WTC11 (cell line): Measurements from ENCODE around the gene CRNKL1. TPM values are rescaled to one million over a fixed set of nuclear protein-coding genes. Genes with fewer than 3 reads are reported as not detected.
A peak's percentile ranks its signal among the peaks of the same experiment; 100 is the strongest.

Experiments used
- ATF2 ChIP-seq: sonication (generic); formaldehyde crosslinking; IDR thresholded peaks from 2 replicates; pipeline ENCODE4 v1.8.1; 2022; ENCODE audit warnings: low read depth, missing genetic modification reagents, borderline replicate concordance
- CREM ChIP-seq: sonication (generic); formaldehyde crosslinking; IDR thresholded peaks from 2 replicates; pipeline ENCODE4 v1.8.1; 2022; ENCODE audit warnings: mild to moderate bottlenecking, missing genetic modification reagents, moderate library complexity
- ERG ChIP-seq: fragments of 250-450 bp; sonication (Bioruptor Pico); IDR thresholded peaks from 2 replicates; pipeline ENCODE4 v1.8.0; 2021; ENCODE audit warnings: mild to moderate bottlenecking
- ESRRA ChIP-seq: sonication (generic); formaldehyde crosslinking; IDR thresholded peaks from 2 replicates; pipeline ENCODE4 v1.8.1; 2022; ENCODE audit warnings: mild to moderate bottlenecking, missing genetic modification reagents, borderline replicate concordance
- FOXK1 ChIP-seq: sonication (generic); formaldehyde crosslinking; IDR thresholded peaks from 2 replicates; pipeline ENCODE4 v1.8.0; 2022; ENCODE audit warnings: mild to moderate bottlenecking, moderate library complexity, missing genetic modification reagents
- GRHL2 ChIP-seq: fragments of 250-450 bp; sonication (Bioruptor Pico); IDR thresholded peaks from 2 replicates; pipeline ENCODE4 v1.8.0; 2022; ENCODE audit warnings: mild to moderate bottlenecking, moderate library complexity; ENCODE audit not compliant: insufficient replicate concordance, severe bottlenecking
- GTF2I ChIP-seq: fragments of 250-450 bp; sonication (Bioruptor Pico); conservative IDR thresholded peaks from 2 replicates; pipeline ENCODE4 v1.4.0; 2021; ENCODE audit warnings: mild to moderate bottlenecking
- JAZF1 ChIP-seq: fragments of 250-450 bp; sonication (Bioruptor Pico); IDR thresholded peaks from 2 replicates; pipeline ENCODE4 v1.9.0; 2021; ENCODE audit warnings: moderate library complexity, mild to moderate bottlenecking, inconsistent platforms
- KAT7 ChIP-seq: sonication (generic); formaldehyde crosslinking; IDR thresholded peaks from 2 replicates; pipeline ENCODE4 v1.8.1; 2023; ENCODE audit warnings: missing genetic modification reagents, mild to moderate bottlenecking, borderline replicate concordance
- MXD4 ChIP-seq: fragments of 250-450 bp; sonication (Bioruptor Pico); IDR thresholded peaks from 2 replicates; pipeline ENCODE4 v1.8.0; 2021; ENCODE audit warnings: mild to moderate bottlenecking, moderate library complexity, borderline replicate concordance
- NR1H2 ChIP-seq: sonication (generic); formaldehyde crosslinking; IDR thresholded peaks from 2 replicates; pipeline ENCODE4 v1.9.0; 2021; ENCODE audit warnings: mild to moderate bottlenecking, moderate library complexity, missing genetic modification reagents
- PRDM15 ChIP-seq: sonication (generic); formaldehyde crosslinking; IDR thresholded peaks from 2 replicates; pipeline ENCODE4 v1.8.0; 2022; ENCODE audit warnings: missing genetic modification reagents
- PRRX2 ChIP-seq: fragments of 250-450 bp; sonication (Bioruptor Pico); IDR thresholded peaks from 2 replicates; pipeline ENCODE4 v1.8.0; 2021; ENCODE audit warnings: mild to moderate bottlenecking
- ZBTB21 ChIP-seq: sonication (generic); formaldehyde crosslinking; IDR thresholded peaks from 2 replicates; pipeline ENCODE4 v1.8.1; 2023; ENCODE audit warnings: mild to moderate bottlenecking, missing genetic modification reagents, borderline replicate concordance
- ZMAT4 ChIP-seq: fragments of 250-450 bp; sonication (Bioruptor Pico); IDR thresholded peaks from 2 replicates; pipeline ENCODE4 v1.9.0; 2021; ENCODE audit warnings: mild to moderate bottlenecking
- ZNF423 ChIP-seq: fragments of 250-450 bp; sonication (Bioruptor Pico); IDR thresholded peaks from 2 replicates; pipeline ENCODE4 v2.1.2; 2022; ENCODE audit warnings: mild to moderate bottlenecking, moderate library complexity
- ZNF512 ChIP-seq: sonication (generic); formaldehyde crosslinking; IDR thresholded peaks from 2 replicates; pipeline ENCODE4 v1.8.1; 2022; ENCODE audit warnings: missing genetic modification reagents, borderline replicate concordance
- ZNF671 ChIP-seq: fragments of 250-450 bp; sonication (Bioruptor Pico); IDR thresholded peaks from 2 replicates; pipeline ENCODE4 v1.8.0; 2021; ENCODE audit warnings: mild to moderate bottlenecking
- total RNA-seq: library from RNA; stranded (reverse); gene quantifications from 3 replicates; pipeline ENCODE4 v1.2.3, GENCODE V29; 2021
- TF ChIP-seq, protein P1 (sequence below): fragments of 250-450 bp; sonication (Bioruptor Pico); conservative IDR thresholded peaks from 2 replicates; pipeline ENCODE4 v1.9.0; 2021; ENCODE audit warnings: mild to moderate bottlenecking
- TF ChIP-seq, protein P2 (sequence below): fragments of 250-450 bp; sonication (Bioruptor Pico); IDR thresholded peaks from 2 replicates; pipeline ENCODE4 v1.9.0; 2021; ENCODE audit warnings: mild to moderate bottlenecking
- TF ChIP-seq, protein P3 (sequence below): fragments of 250-450 bp; sonication (Bioruptor Pico); IDR thresholded peaks from 2 replicates; pipeline ENCODE4 v1.9.0; 2021; ENCODE audit warnings: moderate library complexity, mild to moderate bottlenecking, inconsistent platforms, borderline replicate concordance
- TF ChIP-seq, protein P4 (sequence below): sonication (generic); formaldehyde crosslinking; IDR thresholded peaks from 2 replicates; pipeline ENCODE4 v1.8.1; 2023; ENCODE audit warnings: mild to moderate bottlenecking, missing genetic modification reagents

Gene CRNKL1
- total RNA-seq, 1 experiment from 2014 or later = 22.2 TPM

DNA sequence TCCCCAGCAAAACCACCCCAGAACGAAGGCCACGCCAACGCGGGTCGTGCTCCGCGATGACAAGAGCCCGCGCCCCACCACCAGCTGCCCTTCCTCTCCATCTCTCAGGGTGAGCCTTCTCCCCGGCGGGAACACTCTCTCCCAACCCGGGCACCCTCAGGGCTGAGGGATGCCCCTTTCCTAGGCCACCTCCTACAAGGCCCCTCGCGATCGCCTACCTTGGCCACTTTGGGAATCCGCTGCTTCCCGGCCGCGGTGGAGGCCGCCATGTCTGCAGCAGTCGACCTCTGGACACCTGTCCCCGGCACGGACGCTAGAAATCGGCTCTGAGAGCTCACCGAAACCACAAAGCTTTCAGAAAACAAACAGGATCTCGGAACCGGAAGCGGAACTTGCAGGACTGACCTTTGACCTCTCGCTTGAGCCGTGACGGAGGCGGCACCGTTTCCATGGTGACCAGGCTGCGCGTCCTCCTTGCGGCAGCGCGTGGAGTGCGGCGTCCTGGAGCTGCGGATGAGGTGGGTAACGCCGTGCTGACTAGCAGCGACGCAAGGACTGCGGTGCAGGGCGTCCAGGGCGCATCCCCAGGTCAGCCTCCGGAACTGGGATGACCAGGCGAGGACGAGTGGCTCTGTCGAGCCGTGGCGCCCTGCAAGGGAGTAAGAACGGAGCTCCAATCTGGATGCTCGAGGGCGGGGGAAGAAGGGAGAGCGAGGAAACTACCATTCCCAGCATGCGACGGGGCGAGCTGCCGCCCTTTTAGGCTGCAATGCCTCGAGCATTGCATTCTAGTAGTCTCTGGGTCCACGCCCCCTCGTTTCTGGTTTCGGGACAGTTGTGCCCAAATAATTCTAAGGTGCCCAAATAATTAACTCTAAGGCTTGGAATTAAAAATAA lies at the start of gene CRNKL1, which contains the start of gene CFAP61 (continued):
- TF ChIP-seq ZMAT4 (CRISPR knock-in tag) (no peak), ESRRA (CRISPR knock-in tag) (no peak), PRRX2 (no peak), MXD4 (no peak), JAZF1 (CRISPR knock-in tag) (no peak), GRHL2 (CRISPR knock-in tag) (no peak), CREM (CRISPR knock-in tag) (peak; percentile 74; the same call in 1 of the 2 replicates), ZBTB21 (CRISPR knock-in tag) (peak; percentile 61; the same call in 1 of the 2 replicates), ATF2 (CRISPR knock-in tag) (no peak), ZNF423 (CRISPR knock-in tag) (no peak), ERG (CRISPR knock-in tag) (no peak), ZNF512 (no peak), KAT7 (CRISPR knock-in tag) (no peak), NR1H2 (CRISPR knock-in tag) (no peak), PRDM15 (CRISPR knock-in tag) (no peak), ZNF671 (CRISPR knock-in tag) (no peak), GTF2I (no peak), FOXK1 (CRISPR knock-in tag) (peak; percentile 88)
- TF ChIP-seq, protein P1, sequence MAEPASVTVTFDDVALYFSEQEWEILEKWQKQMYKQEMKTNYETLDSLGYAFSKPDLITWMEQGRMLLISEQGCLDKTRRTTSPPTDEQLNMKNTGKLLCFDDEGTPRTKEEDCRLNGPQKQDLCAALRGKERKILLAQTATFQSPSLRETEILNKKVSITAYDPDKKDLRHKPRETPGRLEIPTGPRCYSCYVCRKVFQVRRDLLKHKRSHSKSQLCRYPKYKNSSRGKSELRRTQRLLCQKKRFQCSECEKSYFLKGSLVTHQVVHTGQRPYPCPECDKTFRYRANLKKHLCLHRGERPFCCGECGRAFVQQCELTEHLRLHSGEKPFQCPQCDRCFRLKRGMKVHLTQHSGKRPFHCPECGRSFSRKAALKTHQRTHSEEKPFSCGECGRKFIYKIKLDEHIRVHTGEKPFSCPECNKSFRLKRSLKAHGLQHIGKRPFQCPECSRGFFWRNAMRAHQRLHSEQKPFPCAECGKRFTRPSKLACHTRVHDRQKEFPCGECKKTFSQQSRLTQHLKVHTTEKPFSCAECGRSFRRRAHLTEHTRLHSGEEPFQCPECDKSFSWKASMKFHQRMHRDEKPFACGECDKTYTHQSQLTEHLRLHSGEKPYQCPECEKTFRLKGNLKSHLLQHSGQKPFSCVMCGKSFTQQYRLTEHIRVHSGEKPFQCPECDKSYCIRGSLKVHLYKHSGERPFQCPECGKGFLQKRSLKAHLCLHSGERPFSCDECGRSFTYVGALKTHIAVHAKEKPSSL (CRISPR knock-in tag) = no peak
- TF ChIP-seq, protein P2, sequence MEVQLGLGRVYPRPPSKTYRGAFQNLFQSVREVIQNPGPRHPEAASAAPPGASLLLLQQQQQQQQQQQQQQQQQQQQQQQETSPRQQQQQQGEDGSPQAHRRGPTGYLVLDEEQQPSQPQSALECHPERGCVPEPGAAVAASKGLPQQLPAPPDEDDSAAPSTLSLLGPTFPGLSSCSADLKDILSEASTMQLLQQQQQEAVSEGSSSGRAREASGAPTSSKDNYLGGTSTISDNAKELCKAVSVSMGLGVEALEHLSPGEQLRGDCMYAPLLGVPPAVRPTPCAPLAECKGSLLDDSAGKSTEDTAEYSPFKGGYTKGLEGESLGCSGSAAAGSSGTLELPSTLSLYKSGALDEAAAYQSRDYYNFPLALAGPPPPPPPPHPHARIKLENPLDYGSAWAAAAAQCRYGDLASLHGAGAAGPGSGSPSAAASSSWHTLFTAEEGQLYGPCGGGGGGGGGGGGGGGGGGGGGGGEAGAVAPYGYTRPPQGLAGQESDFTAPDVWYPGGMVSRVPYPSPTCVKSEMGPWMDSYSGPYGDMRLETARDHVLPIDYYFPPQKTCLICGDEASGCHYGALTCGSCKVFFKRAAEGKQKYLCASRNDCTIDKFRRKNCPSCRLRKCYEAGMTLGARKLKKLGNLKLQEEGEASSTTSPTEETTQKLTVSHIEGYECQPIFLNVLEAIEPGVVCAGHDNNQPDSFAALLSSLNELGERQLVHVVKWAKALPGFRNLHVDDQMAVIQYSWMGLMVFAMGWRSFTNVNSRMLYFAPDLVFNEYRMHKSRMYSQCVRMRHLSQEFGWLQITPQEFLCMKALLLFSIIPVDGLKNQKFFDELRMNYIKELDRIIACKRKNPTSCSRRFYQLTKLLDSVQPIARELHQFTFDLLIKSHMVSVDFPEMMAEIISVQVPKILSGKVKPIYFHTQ = no peak
- TF ChIP-seq, protein P3, sequence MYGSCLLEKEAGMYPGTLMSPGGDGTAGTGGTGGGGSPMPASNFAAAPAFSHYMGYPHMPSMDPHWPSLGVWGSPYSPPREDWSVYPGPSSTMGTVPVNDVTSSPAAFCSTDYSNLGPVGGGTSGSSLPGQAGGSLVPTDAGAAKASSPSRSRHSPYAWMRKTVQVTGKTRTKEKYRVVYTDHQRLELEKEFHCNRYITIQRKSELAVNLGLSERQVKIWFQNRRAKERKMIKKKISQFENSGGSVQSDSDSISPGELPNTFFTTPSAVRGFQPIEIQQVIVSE (CRISPR knock-in tag) = no peak
- TF ChIP-seq, protein P4, sequence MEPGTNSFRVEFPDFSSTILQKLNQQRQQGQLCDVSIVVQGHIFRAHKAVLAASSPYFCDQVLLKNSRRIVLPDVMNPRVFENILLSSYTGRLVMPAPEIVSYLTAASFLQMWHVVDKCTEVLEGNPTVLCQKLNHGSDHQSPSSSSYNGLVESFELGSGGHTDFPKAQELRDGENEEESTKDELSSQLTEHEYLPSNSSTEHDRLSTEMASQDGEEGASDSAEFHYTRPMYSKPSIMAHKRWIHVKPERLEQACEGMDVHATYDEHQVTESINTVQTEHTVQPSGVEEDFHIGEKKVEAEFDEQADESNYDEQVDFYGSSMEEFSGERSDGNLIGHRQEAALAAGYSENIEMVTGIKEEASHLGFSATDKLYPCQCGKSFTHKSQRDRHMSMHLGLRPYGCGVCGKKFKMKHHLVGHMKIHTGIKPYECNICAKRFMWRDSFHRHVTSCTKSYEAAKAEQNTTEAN (CRISPR knock-in tag) = no peak
